Endothelial cell (in vitro differentiated cells): ENCODE measurements around the gene LYZL6. TPM values are rescaled to one million over a fixed set of nuclear protein-coding genes. Genes with fewer than 3 reads are reported as not detected.

Source experiments
- DNase-seq: peaks from one replicate; pipeline ENCODE4 v3.0.0; 2021; ENCODE audit warnings: low spot score
- H3K27ac Mint-ChIP-seq: one replicate; pipeline ENCODE4 v1.8.0; 2021; ENCODE audit warnings: mixed read lengths, inconsistent platforms; ENCODE audit not compliant: unreplicated experiment
- H3K27me3 Mint-ChIP-seq: one replicate; pipeline ENCODE4 v1.8.0; 2021; ENCODE audit warnings: mild to moderate bottlenecking, moderate library complexity, mixed read lengths, inconsistent platforms; ENCODE audit not compliant: unreplicated experiment
- H3K36me3 Mint-ChIP-seq: one replicate; pipeline ENCODE4 v1.8.0; 2021; ENCODE audit warnings: mild to moderate bottlenecking, low read depth, mixed read lengths, inconsistent platforms; ENCODE audit not compliant: unreplicated experiment
- H3K4me1 Mint-ChIP-seq: one replicate; pipeline ENCODE4 v1.8.0; 2021; ENCODE audit warnings: mild to moderate bottlenecking, mixed read lengths, inconsistent platforms; ENCODE audit not compliant: unreplicated experiment
- H3K4me3 Mint-ChIP-seq: one replicate; pipeline ENCODE4 v1.8.0; 2021; ENCODE audit warnings: mild to moderate bottlenecking, mixed read lengths, inconsistent platforms; ENCODE audit not compliant: unreplicated experiment
- H3K9me3 Mint-ChIP-seq: one replicate; pipeline ENCODE4 v1.8.0; 2021; ENCODE audit warnings: mixed read lengths, inconsistent platforms; ENCODE audit not compliant: unreplicated experiment
- CTCF ChIP-seq: fragments of 200-600 bp; sonication (generic); IDR thresholded peaks from one replicate; pipeline ENCODE4 v1.5.0; 2021; ENCODE audit warnings: antibody characterized with exemption; ENCODE audit not compliant: unreplicated experiment
- total RNA-seq: library from RNA; stranded (reverse); fragmentation: NEBNext Ultra II Directional; extraction: Animal tissue kit (Norgen Biotek cat#: 25700); gene quantifications from one replicate; pipeline ENCODE4 v1.2.1, GENCODE V29; 2021; ENCODE audit not compliant: unreplicated experiment

Gene LYZL6
- total RNA-seq, 1 donor from 2014 or later, result not detected

GRCh38 chr17:35891269-35891668 lies 52.2 kb downstream of the LYZL6 start:
- no peak overlapping the region for H3K27ac Mint-ChIP-seq
- no peak for DNase-seq
- no peaks in the 10 kb centered on the region for H3K9me3 Mint-ChIP-seq
- H3K4me1 Mint-ChIP-seq, result peaks cover 15% of the 10 kb centered on the region
- no peaks in the 10 kb centered on the region for H3K36me3 Mint-ChIP-seq
- no peak for TF ChIP-seq CTCF
- no peak overlapping the region for H3K4me3 Mint-ChIP-seq
- no peaks in the 10 kb centered on the region for H3K27me3 Mint-ChIP-seq

GRCh38 chr17:35890774-35891155 lies 52.7 kb downstream of the LYZL6 start:
- Mint-ChIP-seq H3K27me3 (no peaks in the 10 kb centered on the region), H3K27ac (no peak overlapping the region), H3K36me3 (no peaks in the 10 kb centered on the region), H3K4me1 (peaks cover 15% of the 10 kb centered on the region), H3K4me3 (no peak overlapping the region), H3K9me3 (no peaks in the 10 kb centered on the region)
- TF ChIP-seq CTCF, result no peak
- no peak for DNase-seq

- no peak for TF ChIP-seq CTCF
- no peak overlapping the region for H3K4me3 Mint-ChIP-seq
- no peaks in the 10 kb centered on the region for H3K9me3 Mint-ChIP-seq
- peaks cover 15% of the 10 kb centered on the region for H3K4me1 Mint-ChIP-seq
- no peaks in the 10 kb centered on the region for H3K27me3 Mint-ChIP-seq
- no peak for DNase-seq
- H3K36me3 Mint-ChIP-seq, result no peaks in the 10 kb centered on the region
- H3K27ac Mint-ChIP-seq, result no peak overlapping the region
Measured at GRCh38 chr17:35889818-35890773, 53.4 kb downstream of the LYZL6 start.

- Mint-ChIP-seq H3K27me3 (no peaks in the 10 kb centered on the region), H3K9me3 (no peaks in the 10 kb centered on the region), H3K4me3 (no peak overlapping the region), H3K4me1 (peaks cover 15% of the 10 kb centered on the region), H3K36me3 (no peaks in the 10 kb centered on the region), H3K27ac (no peak overlapping the region)
- DNase-seq, result no peak
- no peak for TF ChIP-seq CTCF
Measured at GRCh38 chr17:35889241-35889640, 54.3 kb downstream of the LYZL6 start.

Other genes starting within 250 kb of the LYZL6 start
- 1.7 TPM for gene RASL10B, start 212.1 kb downstream of the LYZL6 start, total RNA-seq
- gene GAS2L2, start 190.5 kb downstream of the LYZL6 start, total RNA-seq, result 0.10 TPM
- 0.90 TPM for gene C17orf50, start 182.8 kb downstream of the LYZL6 start, total RNA-seq
- 10.6 TPM for gene MMP28, start 148.1 kb downstream of the LYZL6 start, total RNA-seq
- 188 TPM for gene TAF15, start 134.2 kb downstream of the LYZL6 start, total RNA-seq
- gene HEATR9, start 74.8 kb downstream of the LYZL6 start, total RNA-seq, result not detected
- not detected for gene CCL5, start 63.4 kb downstream of the LYZL6 start, total RNA-seq
- gene RDM1, start 12.9 kb downstream of the LYZL6 start, total RNA-seq, result 0.67 TPM
- gene CCL16, start 37.8 kb upstream of the LYZL6 start, total RNA-seq, result not detected
- gene CCL14, start 43.0 kb upstream of the LYZL6 start, total RNA-seq, result not detected
- gene CCL15, start 57.8 kb upstream of the LYZL6 start, total RNA-seq, result not detected
- not detected for gene CCL23, start 74.3 kb upstream of the LYZL6 start, total RNA-seq
- not detected for gene CCL18, start 120.6 kb upstream of the LYZL6 start, total RNA-seq
- gene CCL3, start 146.4 kb upstream of the LYZL6 start, total RNA-seq, result not detected
- gene CCL4, start 160.1 kb upstream of the LYZL6 start, total RNA-seq, result not detected
- 8.9 TPM for gene TBC1D3B, start 232.9 kb upstream of the LYZL6 start, total RNA-seq